Measurements from ENCODE around the gene KLRB1. TPM values are rescaled to one million over a fixed set of nuclear protein-coding genes. Genes with fewer than 3 reads are reported as not detected.
"Not testable (repeated sequence)": the region's sequence is repeated elsewhere in the genome, so short reads cannot be mapped to it uniquely, and the experiment has no call there.

The KLRB1 gene
- not detected in 2 replicates for total RNA-seq (2014; rRNA removed; shearing (Covaris generic))

GRCh38 chr12:9607716-9608115 is at the start of gene KLRB1:
Gene KLRB1 (minus strand): TSS chr12:9607916. CDS start chr12:9607839, 77 bp downstream.
- DNase-seq (ENCODE audit: low read depth in 1 of 2, low spot score in 2 of 2), result no peak
- no peaks in the 10 kb centered on the region for H3K4me1 ChIP-seq (replicated peaks)
- H3K4me3 ChIP-seq, result no peak within 1 kb of the TSS
- H3K27ac ChIP-seq, result no peak within 1 kb of the TSS
- no peaks in the 10 kb centered on the region for H3K9me3 ChIP-seq (replicated peaks)
- H3K27me3 ChIP-seq (replicated peaks), result no peaks in the 10 kb centered on the region
- no peaks in the 10 kb centered on the region for H3K36me3 ChIP-seq

DNA sequence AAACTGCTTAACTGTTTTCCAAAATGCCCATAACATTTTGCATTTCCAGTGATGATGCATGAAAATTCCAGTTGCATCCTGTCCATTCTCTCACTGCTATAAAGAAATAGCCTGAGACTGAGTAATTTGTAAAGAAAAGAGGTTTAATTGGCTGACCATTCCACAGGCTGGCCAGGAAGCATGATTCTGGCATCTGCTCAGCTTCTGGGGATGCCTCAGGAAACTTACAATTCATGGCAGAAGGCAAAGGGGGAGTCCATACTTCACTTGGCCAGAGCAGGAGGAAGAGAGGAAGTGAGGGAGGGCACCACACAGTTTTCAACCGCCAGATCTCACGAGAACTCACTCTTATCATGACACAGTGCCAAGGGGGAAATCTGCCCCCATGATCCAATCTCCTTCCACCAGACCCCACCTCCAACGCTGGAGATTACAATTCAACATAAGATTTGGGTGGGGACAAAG is 43.6 kb upstream of the KLRB1 start:
- peak overlapping the region; percentile 97 for H3K27ac ChIP-seq
- H3K27me3 ChIP-seq (replicated peaks), result no peaks in the 10 kb centered on the region
- DNase-seq (ENCODE audit: low read depth in 1 of 2, low spot score in 2 of 2), result peak; percentile 55 to 63
- H3K4me3 ChIP-seq, result no peak overlapping the region
- H3K4me1 ChIP-seq (replicated peaks), result peaks cover 32% of the 10 kb centered on the region
- H3K36me3 ChIP-seq, result peaks cover 44% of the 10 kb centered on the region
- no peaks in the 10 kb centered on the region for H3K9me3 ChIP-seq (replicated peaks)

DNA sequence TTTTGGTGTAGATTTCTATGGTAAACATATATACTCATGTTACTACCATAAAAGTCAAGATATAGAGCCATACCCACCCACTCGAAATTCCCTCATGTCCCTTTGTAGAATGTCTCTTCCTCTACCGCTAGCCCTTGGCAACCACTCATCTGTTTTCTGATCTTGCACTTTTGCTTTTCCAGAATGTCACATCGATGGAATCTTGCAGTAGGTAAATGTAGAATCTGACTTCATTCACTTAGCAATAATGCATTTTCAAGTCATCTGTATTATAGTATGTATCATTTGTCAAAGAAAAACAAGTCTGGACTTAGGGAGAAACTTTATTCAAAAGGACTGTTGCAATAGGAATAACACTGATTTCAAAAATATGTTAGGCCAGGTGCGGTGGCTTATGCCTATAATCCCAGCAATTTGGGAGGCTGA is 42.4 kb upstream of the KLRB1 start:
- Histone ChIP-seq H3K4me1 (replicated peaks) (peaks cover 40% of the 10 kb centered on the region), H3K36me3 (peaks cover 32% of the 10 kb centered on the region), H3K27ac (peak overlapping the region; percentile 97), H3K4me3 (peak overlapping the region; percentile 51), H3K27me3 (replicated peaks) (no peaks in the 10 kb centered on the region), H3K9me3 (replicated peaks) (no peaks in the 10 kb centered on the region)
- DNase-seq (ENCODE audit: low read depth in 1 of 2, low spot score in 2 of 2), result no peak

- DNase-seq (ENCODE audit: low read depth in 1 of 2, low spot score in 2 of 2), result peak in 1 of 2 experiments; percentile 16
- Histone ChIP-seq H3K27ac (peak overlapping the region; percentile 97), H3K9me3 (replicated peaks) (no peaks in the 10 kb centered on the region), H3K4me1 (replicated peaks) (peaks cover 46% of the 10 kb centered on the region), H3K36me3 (peaks cover 26% of the 10 kb centered on the region), H3K4me3 (peak overlapping the region; percentile 51), H3K27me3 (replicated peaks) (no peaks in the 10 kb centered on the region)
These were observed 41.8 kb upstream of the KLRB1 start for GRCh38 chr12:9649532-9649940.

DNA sequence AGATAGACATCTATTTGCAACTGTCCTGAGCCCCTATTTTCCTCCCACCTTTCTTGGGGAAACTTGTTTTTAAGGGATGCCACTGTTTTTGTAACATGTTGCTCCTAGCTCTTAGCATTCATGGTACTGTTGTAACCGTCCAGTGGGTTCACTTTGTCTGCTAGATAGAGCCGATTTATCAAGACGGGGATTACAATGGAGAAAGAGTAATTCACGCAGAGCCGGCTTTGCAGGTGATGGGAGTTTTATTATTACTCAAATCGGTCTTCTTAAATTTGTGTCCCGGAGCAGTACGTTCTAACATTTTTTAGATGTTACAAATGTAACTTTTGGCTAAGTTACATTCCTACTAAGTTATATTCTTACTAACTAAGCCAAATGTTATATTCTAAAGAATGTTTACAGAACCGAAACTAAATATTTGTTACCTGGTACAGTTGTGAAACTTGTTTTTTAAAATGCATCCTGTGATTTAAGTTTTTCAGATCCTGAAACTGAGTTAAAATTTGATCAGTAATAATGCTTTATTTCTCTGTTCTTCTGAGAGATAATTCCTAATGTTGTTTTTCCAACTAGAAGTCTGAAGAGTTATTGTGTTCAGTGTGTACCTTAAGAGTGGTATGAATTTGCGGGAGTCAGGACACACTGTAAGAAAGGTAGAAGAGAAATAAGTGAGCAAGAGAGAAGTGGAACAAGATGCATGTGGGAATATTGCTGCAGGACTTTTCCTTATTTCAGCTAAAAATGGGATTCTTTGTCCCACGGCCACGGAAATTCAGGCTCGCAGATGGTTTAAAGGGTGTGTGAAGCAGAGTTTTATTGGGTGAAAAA is 41.2 kb upstream of the KLRB1 start:
- DNase-seq (ENCODE audit: low read depth in 1 of 2, low spot score in 2 of 2), result peak in 1 of 2 experiments; percentile 18
- H3K27me3 ChIP-seq (replicated peaks), result no peaks in the 10 kb centered on the region
- peak overlapping the region; percentile 51 for H3K4me3 ChIP-seq
- H3K9me3 ChIP-seq (replicated peaks), result no peaks in the 10 kb centered on the region
- H3K27ac ChIP-seq, result peak overlapping the region; percentile 97
- peaks cover 46% of the 10 kb centered on the region for H3K4me1 ChIP-seq (replicated peaks)
- peaks cover 20% of the 10 kb centered on the region for H3K36me3 ChIP-seq

DNA sequence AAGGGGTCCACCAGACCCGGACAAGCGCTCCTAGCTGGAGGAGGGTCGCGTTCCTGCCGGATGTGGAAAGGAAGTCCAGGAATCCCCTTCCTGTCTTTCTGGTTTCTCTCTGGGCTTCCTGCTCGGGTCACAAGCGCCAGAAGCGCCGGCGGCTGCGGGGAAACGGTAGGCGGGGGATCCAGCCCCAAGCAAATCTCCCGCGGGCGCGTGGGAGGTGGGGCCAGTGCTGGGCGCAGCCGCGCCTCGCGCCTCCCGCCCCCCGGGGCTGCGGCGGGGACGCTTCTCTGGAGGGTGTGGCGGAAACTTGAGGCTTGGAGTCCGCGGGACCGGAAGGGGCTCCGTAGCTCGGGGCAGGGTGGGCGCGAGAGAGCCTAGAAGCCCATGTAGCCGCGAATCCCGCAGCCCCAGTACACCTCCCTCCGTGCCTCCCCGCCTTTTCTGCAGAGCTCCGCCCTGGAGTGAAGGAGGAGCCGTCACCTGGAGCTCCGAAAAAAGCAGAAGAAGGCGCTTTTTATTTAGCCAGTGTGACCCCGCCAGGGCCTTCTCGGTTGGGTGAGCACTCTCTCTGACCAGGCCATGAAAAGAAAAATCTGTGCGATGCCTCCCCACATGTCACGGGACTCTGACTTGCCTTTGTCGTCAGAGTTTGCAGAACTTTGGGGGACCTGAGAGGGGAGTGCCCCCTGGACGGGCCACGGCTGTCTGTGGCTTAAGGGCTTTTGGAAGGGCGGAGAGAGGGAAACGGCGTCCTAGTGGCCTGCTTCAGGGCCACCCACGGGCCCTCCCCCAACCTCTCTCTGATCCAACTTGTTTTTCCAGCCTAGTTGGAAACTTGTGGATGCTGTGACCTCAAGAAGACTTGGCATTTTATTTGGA is 40.3 kb upstream of the KLRB1 start:
- Histone ChIP-seq H3K4me1 (replicated peaks) (peaks cover 46% of the 10 kb centered on the region), H3K4me3 (peak overlapping the region; percentile 51), H3K27me3 (replicated peaks) (no peaks in the 10 kb centered on the region), H3K27ac (peak overlapping the region; percentile 97), H3K36me3 (peaks cover 11% of the 10 kb centered on the region), H3K9me3 (replicated peaks) (no peaks in the 10 kb centered on the region)
- DNase-seq (ENCODE audit: low read depth in 1 of 2, low spot score in 2 of 2), result peak; percentile 92 to 95

DNA sequence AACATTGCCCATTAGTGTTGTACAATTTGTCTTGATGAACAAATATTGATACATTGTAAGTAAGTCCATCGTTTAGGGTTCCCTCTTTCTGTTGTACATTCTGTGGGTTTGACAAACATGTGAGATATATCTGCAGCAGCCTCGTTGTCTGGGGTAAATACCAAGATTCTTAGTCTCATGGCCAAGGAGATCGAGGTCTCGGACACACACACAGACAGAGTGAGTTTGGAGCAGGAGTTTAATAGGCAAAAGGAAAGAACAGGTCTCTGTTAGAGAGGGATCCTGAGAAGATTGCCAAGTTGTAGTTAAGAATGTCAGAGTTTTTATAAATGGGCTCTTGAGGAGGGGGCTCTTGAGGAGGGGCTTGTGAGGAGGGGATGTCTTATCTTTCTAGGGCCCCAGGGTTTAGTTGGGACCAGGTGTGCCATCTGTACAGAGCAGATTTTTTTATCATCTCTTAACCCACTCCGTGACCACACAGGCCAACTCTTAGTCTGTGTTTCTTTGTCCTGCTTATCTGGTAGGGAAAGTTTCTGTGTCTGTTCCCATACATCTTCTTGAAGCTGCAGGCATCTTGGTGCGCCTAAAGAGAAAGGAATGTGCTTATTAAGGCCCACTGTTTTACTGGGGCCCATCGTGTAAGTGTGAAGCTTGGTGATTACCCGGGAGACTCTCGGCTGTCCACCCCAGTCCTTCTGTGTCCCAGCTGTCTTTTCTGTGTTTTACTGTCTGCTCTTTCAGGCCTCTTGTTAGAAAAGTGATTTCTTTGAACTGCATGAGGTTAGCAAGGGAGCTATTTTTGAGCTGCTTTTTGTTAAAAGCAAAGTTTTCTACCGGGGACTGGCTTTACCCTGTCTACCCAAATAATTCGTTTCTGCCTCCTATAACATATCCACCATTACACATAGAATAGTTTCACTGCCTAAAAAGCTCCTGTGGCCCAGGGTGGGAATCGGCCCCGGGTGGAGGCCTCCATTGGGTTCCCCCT is 39.4 kb upstream of the KLRB1 start:
- no peaks in the 10 kb centered on the region for H3K9me3 ChIP-seq (replicated peaks)
- DNase-seq (ENCODE audit: low read depth in 1 of 2, low spot score in 2 of 2), result peak in 1 of 2 experiments; percentile 70
- no peaks in the 10 kb centered on the region for H3K27me3 ChIP-seq (replicated peaks)
- H3K36me3 ChIP-seq, result peaks cover 9% of the 10 kb centered on the region
- peaks cover 46% of the 10 kb centered on the region for H3K4me1 ChIP-seq (replicated peaks)
- H3K27ac ChIP-seq, result peak overlapping the region; percentile 97
- H3K4me3 ChIP-seq, result peak overlapping the region; percentile 51

- peak in 1 of 2 experiments; percentile 48 for DNase-seq (ENCODE audit: low read depth in 1 of 2, low spot score in 2 of 2)
These were observed 37.4 kb upstream of the KLRB1 start for GRCh38 chr12:9644985-9645551.

GRCh38 chr12:9643266-9643660 is 35.5 kb upstream of the KLRB1 start:
- no peak for DNase-seq (ENCODE audit: low read depth in 1 of 2, low spot score in 2 of 2)
- H3K36me3 ChIP-seq, result no peaks in the 10 kb centered on the region
- no peaks in the 10 kb centered on the region for H3K27me3 ChIP-seq (replicated peaks)
- H3K4me3 ChIP-seq, result no peak overlapping the region
- no peaks in the 10 kb centered on the region for H3K9me3 ChIP-seq (replicated peaks)
- no peak overlapping the region for H3K27ac ChIP-seq
- peaks cover 28% of the 10 kb centered on the region for H3K4me1 ChIP-seq (replicated peaks)

More at GRCh38 chr12:9644985-9645551, 37.4 kb upstream of the KLRB1 start:
- H3K27me3 ChIP-seq (replicated peaks); H3K36me3 ChIP-seq; H3K9me3 ChIP-seq (replicated peaks); H3K4me3 ChIP-seq: not testable (repeated sequence)
- Histone ChIP-seq H3K4me1 (replicated peaks) (peaks cover 28% of the 10 kb centered on the region), H3K27ac (peak overlapping the region; percentile 97)

DNA sequence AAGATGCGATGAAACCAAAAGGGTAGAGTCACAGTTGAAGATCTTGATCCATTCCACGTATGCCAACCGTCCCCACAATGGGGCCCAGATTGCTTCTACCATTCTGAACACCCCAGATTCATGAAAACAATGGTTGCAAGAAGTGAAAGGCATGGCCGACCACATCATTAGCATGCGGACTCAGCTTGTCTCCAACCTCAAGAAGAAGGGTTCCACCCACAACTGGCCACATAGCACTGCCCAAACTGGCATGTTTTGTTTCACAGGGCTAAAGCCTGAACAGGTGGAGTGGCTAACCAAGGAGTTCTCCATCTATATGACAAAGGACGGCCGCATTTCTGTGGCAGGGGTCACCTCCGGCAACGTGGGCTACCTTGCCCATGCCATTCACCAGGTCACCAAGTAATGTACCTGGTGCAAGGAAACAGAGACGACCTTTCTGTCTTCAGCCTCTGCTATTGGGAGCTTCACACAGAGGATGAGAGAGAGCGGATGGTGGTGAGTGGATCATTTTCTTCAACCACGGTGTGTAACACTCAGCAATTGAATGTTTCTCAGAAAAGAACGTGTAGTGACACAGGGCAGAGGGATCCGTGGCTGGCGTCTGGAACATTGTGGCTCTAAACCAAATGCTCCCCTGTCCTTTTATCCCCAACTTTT is 35.0 kb upstream of the KLRB1 start:
- Histone ChIP-seq H3K36me3 (no peaks in the 10 kb centered on the region), H3K27me3 (replicated peaks) (no peaks in the 10 kb centered on the region), H3K9me3 (replicated peaks) (no peaks in the 10 kb centered on the region), H3K4me3 (no peak overlapping the region), H3K27ac (no peak overlapping the region), H3K4me1 (replicated peaks) (peaks cover 27% of the 10 kb centered on the region)
- DNase-seq (ENCODE audit: low read depth in 1 of 2, low spot score in 2 of 2), result no peak

DNA sequence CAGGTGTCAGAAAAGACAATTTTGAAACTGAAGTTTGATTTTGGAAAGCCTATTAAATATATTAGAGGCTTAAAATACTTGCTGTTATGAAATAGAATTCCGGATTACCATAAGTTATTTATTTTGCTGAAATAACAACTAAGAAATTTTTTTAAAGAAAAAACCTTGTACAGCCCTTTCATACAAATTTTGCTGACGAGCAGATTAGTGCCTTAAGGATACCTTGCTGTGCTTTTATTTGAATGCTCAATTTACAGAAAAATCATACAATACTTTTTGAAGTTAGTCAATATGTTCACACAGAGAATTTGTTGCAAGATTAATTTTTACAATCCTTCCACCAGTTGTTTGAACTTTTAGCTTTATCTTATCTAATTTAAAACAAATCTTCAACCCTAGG is 32.3 kb upstream of the KLRB1 start:
- H3K27me3 ChIP-seq (replicated peaks), result no peaks in the 10 kb centered on the region
- peaks cover 5% of the 10 kb centered on the region for H3K4me1 ChIP-seq (replicated peaks)
- no peaks in the 10 kb centered on the region for H3K36me3 ChIP-seq
- no peak overlapping the region for H3K4me3 ChIP-seq
- H3K27ac ChIP-seq, result no peak overlapping the region
- no peaks in the 10 kb centered on the region for H3K9me3 ChIP-seq (replicated peaks)
- DNase-seq (ENCODE audit: low read depth in 1 of 2, low spot score in 2 of 2), result no peak

GRCh38 chr12:9636851-9637206 is 29.1 kb upstream of the KLRB1 start:
- H3K27ac ChIP-seq, result no peak overlapping the region
- H3K36me3 ChIP-seq, result no peaks in the 10 kb centered on the region
- no peaks in the 10 kb centered on the region for H3K4me1 ChIP-seq (replicated peaks)
- H3K4me3 ChIP-seq, result no peak overlapping the region
- H3K27me3 ChIP-seq (replicated peaks), result no peaks in the 10 kb centered on the region
- no peaks in the 10 kb centered on the region for H3K9me3 ChIP-seq (replicated peaks)
- no peak for DNase-seq (ENCODE audit: low read depth in 1 of 2, low spot score in 2 of 2)
